ENCODE measurements around the gene APOBEC3A. TPM values are rescaled to one million over a fixed set of nuclear protein-coding genes. Genes with fewer than 3 reads are reported as not detected.

Gene APOBEC3A
- total and polyA plus RNA-seq, 11 donors, result 0.36 to 7.7 (median 1.0) TPM; not detected in 3

DNA sequence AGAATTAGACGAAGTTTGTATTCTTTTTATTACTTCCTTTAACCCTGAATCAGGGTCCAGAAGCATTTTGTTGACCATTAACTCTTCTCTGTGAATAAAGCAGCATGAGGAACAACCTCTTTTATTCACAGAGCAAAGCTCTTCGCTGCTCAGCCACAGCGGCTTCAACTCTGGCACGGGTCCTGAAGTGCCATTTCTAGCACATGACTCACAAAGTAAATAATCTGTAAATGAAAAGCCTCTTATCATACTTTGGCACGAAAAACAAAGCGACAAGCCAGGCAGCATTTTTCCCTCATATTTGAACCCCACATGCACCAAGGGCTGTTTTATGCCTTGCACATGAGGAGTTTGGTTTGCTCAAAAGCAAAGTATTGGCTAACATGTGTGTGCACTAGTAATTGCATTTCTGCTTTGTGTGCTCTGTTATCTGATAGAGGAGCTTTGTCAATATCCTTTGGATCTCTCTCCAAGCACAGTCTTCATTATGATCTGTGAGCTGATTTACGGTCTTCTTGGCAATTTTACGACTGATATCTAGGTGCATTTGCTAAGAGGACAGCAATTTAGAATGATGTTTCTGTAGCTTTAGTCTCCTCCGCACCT lies 33.0 kb upstream of the APOBEC3A start:
- ATAC-seq, result peak; percentile 46 to 76 (median 68)
- Histone ChIP-seq H3K4me1 (peaks cover 0 to 33% (median 19%) of the 10 kb centered on the region in 12 donors), H3K9me3 (no peaks in the 10 kb centered on the region), H3K36me3 (no peaks in the 10 kb centered on the region), H3K27me3 (peaks cover 0 to 15% (median 0%) of the 10 kb centered on the region in 9 donors), H3K27ac (peak overlapping the region; percentile 74 to 95 (median 88)), H3K4me3 (peak overlapping the region in 10 of 12 donors; percentile 18 to 45 (median 30))
- WGBS, 4 donors, result 14 to 19% (median 16%) methylated on average over 9 of the region's 9 CpGs
- TF ChIP-seq, protein P1, sequence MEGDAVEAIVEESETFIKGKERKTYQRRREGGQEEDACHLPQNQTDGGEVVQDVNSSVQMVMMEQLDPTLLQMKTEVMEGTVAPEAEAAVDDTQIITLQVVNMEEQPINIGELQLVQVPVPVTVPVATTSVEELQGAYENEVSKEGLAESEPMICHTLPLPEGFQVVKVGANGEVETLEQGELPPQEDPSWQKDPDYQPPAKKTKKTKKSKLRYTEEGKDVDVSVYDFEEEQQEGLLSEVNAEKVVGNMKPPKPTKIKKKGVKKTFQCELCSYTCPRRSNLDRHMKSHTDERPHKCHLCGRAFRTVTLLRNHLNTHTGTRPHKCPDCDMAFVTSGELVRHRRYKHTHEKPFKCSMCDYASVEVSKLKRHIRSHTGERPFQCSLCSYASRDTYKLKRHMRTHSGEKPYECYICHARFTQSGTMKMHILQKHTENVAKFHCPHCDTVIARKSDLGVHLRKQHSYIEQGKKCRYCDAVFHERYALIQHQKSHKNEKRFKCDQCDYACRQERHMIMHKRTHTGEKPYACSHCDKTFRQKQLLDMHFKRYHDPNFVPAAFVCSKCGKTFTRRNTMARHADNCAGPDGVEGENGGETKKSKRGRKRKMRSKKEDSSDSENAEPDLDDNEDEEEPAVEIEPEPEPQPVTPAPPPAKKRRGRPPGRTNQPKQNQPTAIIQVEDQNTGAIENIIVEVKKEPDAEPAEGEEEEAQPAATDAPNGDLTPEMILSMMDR (IDR thresholded peaks at IDR 0.05), result no peak
- no peak for TF ChIP-seq POLR2A (IDR thresholded peaks at IDR 0.05)
- intact Hi-C loops (cut with DNase I), result loop anchor here in 7 of 10 donors (1.0 to 10.0 kb wide), 6 partner anchors 42 to 140 kb away; partner anchors contain the start of gene CBX6 (in 5 of the 7)
- peak in 4 of 5 donors; percentile 72 to 85 (median 76) for DNase-seq

DNA sequence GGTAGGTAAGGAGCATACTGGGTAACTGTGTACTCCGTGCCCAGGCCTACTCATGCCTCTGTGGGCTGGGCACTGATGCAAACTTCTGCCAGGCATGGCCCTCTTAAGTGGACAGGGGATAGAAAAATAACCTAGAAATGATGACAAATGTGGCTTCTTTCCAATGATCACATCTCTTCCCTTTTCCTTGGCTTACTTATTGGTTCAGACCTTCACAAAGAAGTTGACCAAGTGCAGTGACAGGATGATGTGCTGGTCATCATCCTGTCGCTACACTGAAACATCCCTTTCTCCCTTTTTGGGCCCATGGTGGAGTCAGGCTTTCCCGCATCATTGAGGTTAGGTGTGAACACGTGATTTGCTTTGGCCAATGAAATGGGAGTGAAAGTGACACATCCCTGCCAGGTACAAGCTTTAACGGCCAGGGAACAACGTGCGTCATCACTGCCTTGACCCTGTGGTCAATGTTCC lies 31.8 kb upstream of the APOBEC3A start:
- Histone ChIP-seq H3K36me3 (no peaks in the 10 kb centered on the region), H3K9me3 (no peaks in the 10 kb centered on the region), H3K4me3 (no peak overlapping the region), H3K4me1 (peaks cover 0 to 33% (median 19%) of the 10 kb centered on the region in 12 donors), H3K27me3 (peaks cover 0 to 15% (median 0%) of the 10 kb centered on the region in 9 donors), H3K27ac (peak overlapping the region in 4 of 12 donors; percentile 0 to 95 (median 86))
- WGBS, 4 donors, result 78 to 82% (median 80%) methylated on average over 7 of the region's 7 CpGs
- intact Hi-C loops (cut with DNase I), result loop anchor here in 7 of 10 donors (2.0 to 10.0 kb wide), 4 partner anchors 48 to 141 kb away; partner anchors contain the start of gene CBX6 (in 4 of the 7)
- no peak for TF ChIP-seq POLR2A (IDR thresholded peaks at IDR 0.05)
- TF ChIP-seq, protein P1 (IDR thresholded peaks at IDR 0.05), result no peak
- ATAC-seq (no peak), DNase-seq (no peak)

DNA sequence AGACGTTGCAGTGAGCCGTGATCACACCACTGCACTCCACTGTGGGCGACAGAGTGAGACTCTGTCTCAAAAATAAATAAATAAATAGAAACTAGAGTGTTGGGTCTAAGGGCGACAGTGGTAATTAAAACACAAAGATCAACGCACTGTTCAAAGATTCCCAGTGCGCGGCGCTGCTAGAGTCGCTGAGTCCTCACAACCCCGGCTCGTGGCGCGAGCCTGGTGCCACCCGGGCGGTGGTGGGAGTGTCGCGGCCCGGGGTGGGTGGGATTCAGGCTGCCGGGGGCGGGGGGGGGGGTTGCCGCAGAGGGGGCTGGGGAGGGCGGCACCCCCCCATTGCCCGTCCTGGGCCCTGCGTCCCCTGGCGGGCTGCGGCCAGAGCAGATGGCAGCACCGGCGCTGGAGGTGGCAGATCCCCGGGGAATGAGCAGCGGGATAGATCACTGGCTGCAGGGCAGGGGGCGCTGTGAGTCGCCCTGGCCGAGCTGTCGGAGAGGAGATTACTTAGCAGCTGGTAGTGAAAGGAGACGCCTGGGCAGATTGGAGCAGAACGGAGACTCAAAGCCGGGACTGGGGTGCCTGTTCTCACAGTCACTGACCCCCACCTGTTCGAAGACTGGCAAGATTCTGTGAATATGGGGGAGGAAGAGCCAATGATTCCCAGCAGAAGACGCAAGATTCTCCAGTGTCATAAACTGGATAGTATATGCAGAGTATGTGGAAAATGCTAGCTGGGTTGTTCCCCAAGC lies 30.2 kb upstream of the APOBEC3A start:
- intact Hi-C loops (cut with DNase I), result loop anchor here in 3 of 10 donors (2.0 to 10.0 kb wide), 3 partner anchors 50 to 142 kb away; partner anchors contain the start of gene CBX6 (in 1 of the 3)
- Histone ChIP-seq H3K9me3 (no peaks in the 10 kb centered on the region), H3K27ac (peak overlapping the region in 11 of 12 donors; percentile 10 to 75 (median 66)), H3K4me1 (peaks cover 0 to 33% (median 19%) of the 10 kb centered on the region in 12 donors), H3K4me3 (peak overlapping the region in 9 of 12 donors; percentile 29 to 45 (median 39)), H3K27me3 (peaks cover 0 to 15% (median 0%) of the 10 kb centered on the region in 9 donors), H3K36me3 (no peaks in the 10 kb centered on the region)
- ATAC-seq, result peak; percentile 49 to 84 (median 76)
- no peak for TF ChIP-seq POLR2A (IDR thresholded peaks at IDR 0.05)
- TF ChIP-seq, protein P1 (IDR thresholded peaks at IDR 0.05), result peak; percentile 36 to 84 (median 66)
- DNase-seq, result peak; percentile 67 to 88 (median 81)
- 7 to 13% (median 9%) methylated on average over 32 to 39 of the region's 39 CpGs for WGBS, 4 donors

DNA sequence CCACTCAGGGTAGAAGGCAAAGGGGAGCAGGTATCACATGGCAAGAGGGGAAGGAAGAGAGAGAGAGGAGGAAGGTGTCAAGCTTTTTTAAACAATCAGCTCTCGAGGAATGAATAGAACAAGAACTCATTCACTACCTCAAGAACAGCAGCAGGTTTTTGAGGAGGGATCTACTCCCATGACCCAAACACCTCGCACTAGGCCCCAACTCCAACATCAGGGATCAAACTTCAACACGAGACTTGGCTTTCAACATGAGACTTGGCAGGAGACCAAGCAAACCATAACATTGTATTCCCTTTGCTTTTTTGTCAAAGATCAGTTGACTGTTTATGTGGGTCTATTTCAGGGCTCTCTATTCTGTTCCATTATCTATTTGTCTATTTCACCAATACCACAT lies 26.9 kb upstream of the APOBEC3A start:
- Histone ChIP-seq H3K4me3 (no peak overlapping the region), H3K27me3 (peaks cover 0 to 5% (median 0%) of the 10 kb centered on the region in 9 donors), H3K27ac (no peak overlapping the region), H3K4me1 (peaks cover 0 to 21% (median 10%) of the 10 kb centered on the region in 12 donors), H3K9me3 (no peaks in the 10 kb centered on the region), H3K36me3 (no peaks in the 10 kb centered on the region)
- DNase-seq (no peak), ATAC-seq (no peak)
- WGBS, 4 donors, result 46 to 58% (median 53%) methylated on average over 3 of the region's 3 CpGs
- intact Hi-C loops (cut with DNase I), result no loop called here
- no peak for TF ChIP-seq POLR2A (IDR thresholded peaks at IDR 0.05)
- TF ChIP-seq, protein P1 (IDR thresholded peaks at IDR 0.05), result no peak
